Right ventricle myocardium inferior (tissue), 1 donor: Measurements from ENCODE around the gene CSE1L. TPM values are rescaled to one million over a fixed set of nuclear protein-coding genes. Genes with fewer than 3 reads are reported as not detected.
"Not testable (repeated sequence)": the region's sequence is repeated elsewhere in the genome, so short reads cannot be mapped to it uniquely, and the experiment has no call there.

Experiments used
- ATAC-seq: fragments of 200-7000 bp; cut with Tn5 transposase; one replicate; pipeline ENCODE4 v1.9.1; 2020; ENCODE audit warnings: mild to moderate bottlenecking, moderate library complexity
- DNase-seq: peaks from one replicate; pipeline ENCODE4 v3.0.0; 2021; ENCODE audit errors: missing footprints
- intact Hi-C: fragments of 100-400 bp; cut with DNase I; formaldehyde crosslinking; loops from one replicate; pipeline ENCODE4 v1.11.0; 2022
- total RNA-seq: library from RNA; stranded (reverse); fragmentation: NEBNext Ultra II Directional; extraction: Animal tissue kit (Norgen Biotek cat#: 25700); gene quantifications from one replicate; pipeline ENCODE4 v1.2.1, GENCODE V29; 2021
- donor health status: DM: no; HTN: yes; CAD: no; lungs with severe emphysema.

The CSE1L gene
- total RNA-seq, 1 donor from 2014 or later: 41.4 TPM

DNA sequence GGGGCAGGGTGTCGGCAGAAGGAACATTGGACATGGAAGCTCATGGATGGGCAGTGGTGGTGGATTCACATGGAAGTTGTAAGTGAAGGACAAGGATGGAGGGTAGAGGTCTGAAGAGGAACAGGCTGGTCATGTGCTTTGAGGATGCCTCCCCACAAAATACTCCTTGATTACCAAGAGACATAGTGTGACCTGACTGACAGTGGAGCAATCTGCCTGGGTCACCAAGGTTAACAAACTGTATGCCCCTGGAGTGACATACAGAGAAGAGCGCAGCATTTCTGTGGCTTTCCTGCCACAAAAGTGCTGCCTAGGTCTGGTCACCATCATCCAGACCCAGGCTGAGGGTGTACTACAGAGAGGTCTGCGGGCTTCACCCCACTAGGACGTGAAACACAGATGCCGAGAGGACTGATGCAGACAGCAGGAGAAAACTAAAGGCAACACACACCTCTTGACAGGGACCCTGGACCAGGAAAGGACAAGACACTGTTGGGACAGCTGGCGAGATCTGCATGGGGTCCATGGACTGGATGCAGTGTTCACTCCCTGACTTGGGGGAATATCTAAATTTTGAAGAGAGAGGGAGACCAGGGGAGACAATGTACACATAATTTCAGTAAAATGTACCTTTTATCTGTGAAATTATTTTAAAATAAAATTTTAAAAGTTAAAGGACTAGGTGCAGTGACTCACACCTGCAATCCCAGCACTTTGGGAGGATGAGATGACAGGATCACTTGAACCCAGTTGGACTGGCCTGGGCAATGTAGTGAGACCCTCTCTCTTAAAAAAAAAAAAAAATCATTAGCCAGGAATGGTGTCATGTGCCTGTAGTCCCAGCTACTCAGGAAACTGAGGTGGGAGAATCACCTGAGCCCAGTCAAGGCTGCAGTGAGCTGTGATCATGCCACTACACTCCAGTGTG lies 64.9 kb downstream of the CSE1L start:
- DNase-seq: no peak
- peak; percentile 16 for ATAC-seq
- intact Hi-C loops: no loop called here

DNA sequence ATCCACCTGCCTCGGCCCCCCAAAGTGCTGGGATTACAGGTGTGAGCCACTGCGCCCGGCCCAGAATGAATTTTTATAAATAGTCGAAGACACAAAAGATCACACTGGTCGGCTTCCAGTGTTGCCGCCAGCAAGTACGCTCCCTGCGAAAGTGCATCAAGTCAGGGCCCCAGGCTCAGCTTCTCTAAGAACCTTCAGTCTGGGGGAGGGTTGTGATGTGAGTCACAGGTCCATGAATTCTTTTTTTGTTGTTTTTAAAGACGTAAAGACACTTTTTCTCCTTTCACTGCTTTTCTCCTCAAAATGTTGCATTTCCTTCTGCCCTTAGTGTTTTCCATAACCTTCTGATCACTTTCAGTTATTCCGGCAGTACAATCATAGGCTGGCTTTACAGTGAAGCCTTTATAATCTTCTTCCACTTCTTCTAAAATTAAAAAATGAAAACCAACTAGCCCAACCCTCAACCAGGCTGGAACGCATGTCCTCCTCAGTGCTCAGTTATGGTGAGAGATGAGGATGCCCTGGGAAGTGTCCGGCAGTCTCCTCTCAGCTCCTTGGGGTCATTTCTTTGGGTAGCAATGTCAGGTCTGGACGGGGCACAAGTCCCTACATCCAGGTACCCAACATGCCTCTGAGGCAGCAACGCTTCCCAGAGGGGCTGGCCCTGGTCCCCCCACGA lies 66.6 kb downstream of the CSE1L start:
- ATAC-seq (no peak), DNase-seq (no peak)
- intact Hi-C loops: no loop called here

DNA sequence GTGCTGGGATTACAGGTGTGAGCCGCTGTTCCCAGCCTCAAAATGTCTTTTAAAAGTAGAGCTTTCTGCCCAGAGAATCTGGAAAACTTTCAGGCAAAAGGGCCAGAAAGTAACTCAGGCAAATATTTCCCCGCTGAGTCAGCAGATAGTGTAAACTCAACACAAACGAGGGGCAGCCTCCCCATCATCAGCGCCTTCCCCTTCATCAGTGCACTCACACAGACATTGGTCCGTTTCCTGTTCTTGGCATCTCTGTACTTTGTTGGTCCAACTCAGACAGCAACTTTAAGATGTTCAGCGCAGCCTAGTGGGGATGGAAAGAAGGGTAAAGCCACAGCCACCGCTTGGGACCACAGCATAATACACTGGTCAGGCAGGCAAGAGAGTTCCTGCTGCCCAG lies 69.5 kb downstream of the CSE1L start:
- DNase-seq: no peak
- intact Hi-C loops: no loop called here
- no peak for ATAC-seq

DNA sequence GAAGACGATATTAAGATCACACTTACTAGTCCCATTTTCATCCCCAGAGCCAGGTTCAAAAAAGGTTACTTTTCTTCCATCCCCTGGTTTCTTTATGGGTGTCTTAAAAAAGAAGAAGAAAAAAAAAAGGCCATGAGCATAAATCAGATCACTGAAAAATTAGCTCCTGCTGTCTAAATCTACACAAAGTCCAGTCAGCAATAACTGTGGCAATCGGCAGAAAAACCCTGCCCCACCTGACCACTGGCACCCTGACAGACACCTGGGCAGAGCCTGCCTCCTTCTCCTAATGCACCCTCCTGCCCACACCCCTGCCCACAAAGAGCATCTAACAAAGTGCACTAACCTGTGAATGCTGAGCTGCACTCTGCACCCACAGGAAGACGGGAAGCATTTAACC lies 72.2 kb downstream of the CSE1L start:
- intact Hi-C loops: no loop called here
- DNase-seq: no peak
- ATAC-seq: no peak

DNA sequence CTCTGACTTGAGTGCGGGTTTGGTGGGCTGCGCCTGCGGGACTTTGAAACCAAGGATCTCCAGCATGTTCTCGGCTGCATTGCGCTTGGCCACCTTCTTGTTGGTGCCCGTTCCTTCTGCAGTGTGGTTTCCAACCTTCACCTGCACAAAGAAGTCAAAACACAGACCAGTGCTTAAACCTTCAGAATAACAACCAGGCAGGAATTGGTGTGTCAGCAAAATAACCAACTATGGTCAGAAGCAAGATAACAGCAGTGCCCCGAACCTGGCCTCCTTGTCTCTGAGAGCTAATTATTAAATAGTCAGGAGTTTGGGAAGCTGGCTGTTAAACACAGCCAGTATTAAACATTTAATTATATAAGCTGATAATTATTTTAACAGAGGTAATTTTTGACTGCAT lies 73.9 kb downstream of the CSE1L start:
- no peak for DNase-seq
- ATAC-seq: no peak
- intact Hi-C loops: no loop called here

DNA sequence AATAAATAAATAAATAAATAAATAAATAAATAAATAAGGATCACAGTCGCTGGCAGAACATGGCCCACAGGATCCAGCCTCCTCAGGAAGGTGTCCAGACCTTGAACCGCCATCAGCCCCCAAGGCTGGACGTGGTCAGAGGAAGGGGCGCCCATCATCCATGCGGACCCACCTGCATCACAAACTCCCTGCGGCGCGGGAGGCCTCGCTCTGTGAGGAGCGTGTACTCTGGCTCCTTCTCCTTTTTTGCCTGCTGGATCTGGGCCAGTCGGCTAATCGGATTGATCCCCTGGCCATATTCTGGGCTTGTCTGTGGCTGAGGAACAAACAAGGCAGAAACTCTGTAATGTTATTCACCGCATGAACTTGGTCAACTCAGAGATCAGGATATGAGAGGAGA lies 76.8 kb downstream of the CSE1L start:
- no peak for ATAC-seq

DNA sequence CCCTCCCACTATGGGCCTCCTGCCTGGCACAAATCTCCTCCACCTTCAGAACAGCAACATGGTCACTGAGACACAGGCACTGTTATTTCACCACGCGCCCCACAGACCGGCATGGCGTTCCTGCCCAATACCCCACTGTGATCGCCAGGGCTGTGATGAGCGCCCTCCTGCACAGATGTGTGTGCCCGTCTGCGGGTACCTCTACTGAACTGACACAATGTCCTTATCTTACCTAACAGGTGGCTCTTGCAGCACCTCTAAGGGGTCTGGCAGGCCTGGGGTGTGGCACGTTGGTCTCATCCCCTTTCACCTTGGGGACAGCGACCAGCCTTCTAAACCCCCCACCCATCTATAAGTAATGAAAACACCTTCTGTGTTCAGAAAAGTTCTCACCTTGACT lies 77.9 kb downstream of the CSE1L start:
- intact Hi-C loops: no loop called here
- no peak for DNase-seq
- ATAC-seq: no peak

More for the DNA sequence above, 76.8 kb downstream of the CSE1L start:
- DNase-seq: no peak
- intact Hi-C loops: no loop called here

DNA sequence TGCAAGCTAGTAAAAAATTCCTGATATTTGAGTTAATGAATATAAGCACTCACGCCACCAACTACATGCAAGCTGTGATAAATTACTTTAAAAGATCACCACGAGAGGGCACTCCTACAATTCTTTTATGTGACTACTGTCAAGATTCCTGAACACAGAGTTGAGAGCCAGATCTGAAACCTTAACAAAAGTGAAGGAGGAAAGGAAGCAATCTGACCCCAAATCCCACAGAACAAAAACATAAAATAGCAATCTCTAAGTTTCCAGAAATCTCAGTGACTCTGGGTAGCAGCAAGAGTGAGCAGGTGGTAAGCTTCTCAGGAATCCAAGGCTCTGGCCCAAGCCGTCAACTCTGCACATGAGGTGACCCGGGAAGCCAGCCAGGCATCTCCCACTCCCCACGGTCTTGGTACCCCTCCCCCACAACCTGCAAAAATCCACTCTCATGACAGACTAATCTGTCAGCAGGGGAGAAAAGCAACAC lies 86.9 kb downstream of the CSE1L start:
- intact Hi-C loops: loop anchor here (1.0 to 5.0 kb wide), 2 partner anchors 34 to 84 kb away; no protein-coding TSS in a partner anchor
- no peak for DNase-seq

DNA sequence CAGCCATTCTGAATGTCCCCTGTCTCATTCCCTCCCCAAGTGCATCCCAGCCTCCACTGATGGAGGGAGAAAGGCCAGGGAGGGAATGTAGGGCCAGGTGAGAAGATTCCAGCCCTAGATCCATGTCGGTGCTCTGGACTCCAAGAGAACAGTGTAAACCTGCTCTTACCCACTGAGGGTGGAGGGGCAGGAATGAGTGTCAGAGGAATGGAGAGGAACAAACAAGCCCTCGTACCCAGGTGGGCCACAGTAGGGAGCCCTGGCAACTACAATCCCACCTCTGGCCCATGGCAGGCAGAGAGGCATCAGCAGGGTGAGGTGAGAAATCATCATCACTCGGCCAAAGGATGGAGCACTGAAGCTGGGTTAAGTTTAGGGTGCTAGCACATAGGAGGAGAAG lies 87.5 kb downstream of the CSE1L start:
- no peak for DNase-seq
- intact Hi-C loops: loop anchor here (1.0 to 5.0 kb wide), 2 partner anchors 34 to 84 kb away; no protein-coding TSS in a partner anchor
- peak; percentile 48 for ATAC-seq

More for the DNA sequence above, 86.9 kb downstream of the CSE1L start:
- ATAC-seq: peak; percentile 39

DNA sequence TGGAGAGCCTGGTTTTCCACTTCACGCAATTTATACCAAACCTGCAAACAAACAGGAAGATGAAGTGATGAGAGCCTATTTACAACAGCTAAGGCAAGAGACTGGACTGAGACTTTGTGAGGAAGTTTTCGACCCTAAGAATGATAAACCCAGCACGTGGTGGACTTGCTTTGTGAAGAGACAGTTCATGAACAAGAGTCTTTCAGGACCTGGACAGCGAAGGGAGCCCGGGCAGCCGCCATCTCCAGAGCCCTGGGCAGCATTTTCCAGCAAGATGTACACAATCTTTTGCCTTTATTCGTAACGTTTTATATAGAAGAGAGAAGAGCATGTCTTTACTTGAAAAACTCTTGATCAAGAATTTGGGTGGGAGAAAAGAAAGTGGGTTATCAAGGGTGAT lies 88.7 kb downstream of the CSE1L start:
- intact Hi-C loops: loop anchor here (5.0 kb wide), 1 partner anchor 33 kb away; no protein-coding TSS in a partner anchor
- not testable (repeated sequence) for DNase-seq, ATAC-seq

DNA sequence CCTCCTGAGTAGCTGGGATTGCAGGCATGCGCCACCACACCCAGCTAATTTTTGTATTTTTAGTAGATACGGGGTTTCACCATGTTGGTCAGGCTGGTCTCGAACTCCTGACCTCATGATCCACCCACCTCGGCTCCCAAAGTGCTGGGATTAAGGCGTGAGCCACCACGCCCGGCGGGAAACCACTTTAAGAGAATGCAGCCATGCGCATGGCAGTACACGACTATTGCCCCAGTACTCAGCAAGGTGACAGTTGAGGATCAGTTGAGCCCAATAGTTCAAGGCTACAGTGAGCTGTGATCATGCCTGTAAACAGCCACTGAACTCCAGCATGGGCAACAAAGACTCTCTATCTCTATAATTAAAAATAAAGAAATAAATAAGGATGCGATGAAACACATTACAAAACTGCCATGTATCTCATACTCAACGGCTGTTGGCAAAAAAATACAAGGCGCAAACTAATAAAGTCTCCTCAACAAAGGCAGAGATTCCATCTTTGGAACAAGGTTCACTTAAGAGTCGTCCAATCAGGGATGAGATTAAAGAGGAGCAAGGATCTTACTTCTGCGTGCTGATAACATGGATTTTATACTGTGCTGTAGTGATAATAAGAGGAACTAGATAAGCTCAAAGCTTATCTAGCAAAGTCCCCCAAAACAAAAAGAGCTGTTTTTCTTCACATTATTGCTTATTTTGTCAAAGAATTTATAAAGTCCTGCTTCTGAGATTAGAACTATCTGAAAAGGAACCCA lies 90.9 kb downstream of the CSE1L start:
- intact Hi-C loops: no loop called here
- ATAC-seq (no peak), DNase-seq (no peak)

DNA sequence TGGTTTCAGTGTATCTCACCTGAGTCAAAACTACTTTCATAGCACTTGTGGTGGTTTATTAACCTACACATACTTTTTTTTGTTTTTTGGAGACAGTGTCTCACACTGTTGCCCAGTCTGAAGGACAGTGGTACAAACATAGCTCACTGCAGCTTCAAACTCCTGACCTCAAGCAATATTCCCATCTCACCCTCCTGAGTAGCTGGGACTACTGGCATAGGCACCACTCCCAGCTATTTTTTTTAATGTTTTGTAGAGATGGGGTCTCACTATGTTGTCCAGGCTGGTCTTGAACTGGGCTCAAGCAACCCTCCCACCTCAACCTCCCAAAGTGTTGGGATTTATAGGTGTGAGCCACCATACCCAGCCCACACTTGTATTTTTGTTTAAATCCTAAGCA lies 92.3 kb downstream of the CSE1L start:
- DNase-seq (no peak), ATAC-seq (no peak)
- intact Hi-C loops: no loop called here

DNA sequence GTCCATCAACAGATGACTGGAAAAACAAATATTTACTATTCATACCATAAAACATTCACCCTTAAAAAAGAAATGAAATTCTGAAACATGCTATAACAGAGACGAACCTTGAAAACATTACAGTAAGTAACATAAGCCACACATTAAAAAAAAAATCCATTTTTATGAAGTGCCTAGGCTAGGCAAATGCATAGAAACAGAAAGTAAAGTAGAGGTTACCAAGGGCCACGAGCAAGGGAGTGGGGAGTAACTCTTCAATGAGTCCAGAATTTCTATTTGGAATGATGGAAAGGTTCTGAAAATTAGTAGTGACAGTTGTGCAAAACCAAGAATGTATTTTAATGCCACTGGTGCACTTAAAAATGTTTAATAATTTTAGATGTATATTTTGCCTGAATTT lies 94.3 kb downstream of the CSE1L start:
- DNase-seq: no peak
- intact Hi-C loops: no loop called here
- ATAC-seq: no peak

DNA sequence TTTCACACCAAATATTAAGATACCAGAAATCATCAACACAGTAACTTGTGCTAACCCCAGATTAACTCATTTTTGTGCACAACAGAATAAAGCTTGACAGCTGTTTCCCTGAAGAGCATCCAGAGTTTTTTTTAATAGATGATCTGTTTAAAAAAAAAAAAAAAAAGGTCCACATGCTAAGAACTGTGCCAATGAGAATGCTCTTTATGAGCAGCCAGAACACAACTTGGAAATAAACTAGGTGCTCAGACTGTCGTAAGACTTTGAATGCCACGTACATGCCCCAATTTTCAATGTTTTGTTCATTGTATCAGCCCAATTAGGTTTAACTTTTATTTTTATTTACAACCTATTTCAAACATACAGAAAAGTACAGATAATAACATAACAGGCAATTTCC lies 94.7 kb downstream of the CSE1L start:
- ATAC-seq: no peak
- intact Hi-C loops: no loop called here
- no peak for DNase-seq

Other genes with a start within 250 kb of the CSE1L start
- 11.0 TPM for gene PREX1, start 218.3 kb upstream of the CSE1L start, total RNA-seq
- 39.1 TPM for gene ARFGEF2, start 124.6 kb upstream of the CSE1L start, total RNA-seq
- 60.7 TPM for gene STAU1, start 142.0 kb downstream of the CSE1L start, total RNA-seq
- 15.8 TPM for gene DDX27, start 173.1 kb downstream of the CSE1L start, total RNA-seq
- gene ZNFX1, start 231.7 kb downstream of the CSE1L start, total RNA-seq: 21.0 TPM